Activated naive CD8-positive, alpha-beta T cell treated with anti-CD3 and anti-CD28 coated beads for 36 hours (primary cell): ENCODE measurements around the gene ZNF276. TPM values are rescaled to one million over a fixed set of nuclear protein-coding genes. Genes with fewer than 3 reads are reported as not detected.

Experiments used
- DNase-seq: peaks from one replicate; pipeline ENCODE4 v3.0.0; 2021
- H3K27ac Mint-ChIP-seq: one replicate; pipeline ENCODE4 v1.8.0; 2022; ENCODE audit warnings: mild to moderate bottlenecking, moderate library complexity, mixed read lengths
- H3K27me3 Mint-ChIP-seq: one replicate; pipeline ENCODE4 v1.8.0; 2022; ENCODE audit warnings: mild to moderate bottlenecking, mixed read lengths
- H3K36me3 Mint-ChIP-seq: one replicate; pipeline ENCODE4 v1.8.0; 2021; ENCODE audit warnings: mild to moderate bottlenecking, mixed read lengths
- H3K4me1 Mint-ChIP-seq: one replicate; pipeline ENCODE4 v1.8.0; 2021; ENCODE audit warnings: mixed read lengths
- H3K4me3 Mint-ChIP-seq: one replicate; pipeline ENCODE4 v1.8.0; 2022; ENCODE audit warnings: mild to moderate bottlenecking, moderate library complexity, mixed read lengths
- H3K9me3 Mint-ChIP-seq: one replicate; pipeline ENCODE4 v1.8.0; 2022; ENCODE audit warnings: mixed read lengths
- total RNA-seq, 2 experiments: library from RNA; stranded (reverse); gene quantifications; one replicate each; pipeline ENCODE4 v1.2.3, GENCODE V29; 2021

The ZNF276 gene
- total RNA-seq, 2 experiments from 2014 or later = 24.7 to 24.9 TPM

DNA sequence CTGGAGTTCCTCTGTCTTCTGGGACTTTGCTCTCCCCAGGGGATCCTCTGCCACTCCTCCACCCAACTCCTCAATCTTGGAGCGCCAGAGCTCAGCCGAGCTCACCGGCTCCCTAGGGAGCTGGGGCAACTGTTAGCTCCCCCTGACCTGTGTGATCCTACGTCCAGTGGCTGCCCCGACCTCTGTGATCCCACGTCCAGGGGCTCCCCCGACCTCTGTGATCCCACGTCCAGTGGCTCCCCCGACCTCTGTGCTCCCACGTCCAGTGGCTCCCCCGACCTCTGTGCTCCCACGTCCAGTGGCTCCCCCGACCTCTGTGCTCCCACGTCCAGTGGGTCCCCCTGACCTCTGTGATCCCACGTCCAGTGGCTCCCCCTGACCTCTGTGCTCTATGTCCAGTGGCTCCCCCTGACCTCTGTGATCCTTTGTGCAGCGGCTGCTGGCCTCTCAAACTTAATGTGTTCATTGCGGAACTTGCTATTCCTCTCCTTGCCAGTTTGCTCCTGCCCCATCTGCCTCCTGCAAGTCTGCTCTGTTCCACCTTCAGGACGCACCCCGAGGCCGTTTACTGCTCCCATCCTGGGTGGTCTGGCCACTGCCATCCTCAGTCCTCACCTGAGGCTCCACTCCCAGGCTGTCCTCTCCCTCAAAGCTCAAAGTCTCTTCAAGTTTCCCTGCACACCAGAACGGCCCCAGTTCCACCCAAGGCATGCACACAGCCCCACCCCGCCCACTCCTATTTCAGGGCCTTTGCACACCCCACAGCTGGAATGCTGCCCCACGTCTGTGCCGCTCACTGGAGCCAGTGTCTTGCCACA is 3.4 kb upstream of the ZNF276 start:
- DNase-seq = no peak
- Mint-ChIP-seq H3K4me3 (peak overlapping the region; percentile 10), H3K27ac (no peak overlapping the region), H3K27me3 (no peaks in the 10 kb centered on the region), H3K4me1 (peaks cover 25% of the 10 kb centered on the region), H3K36me3 (peaks cover 41% of the 10 kb centered on the region), H3K9me3 (no peaks in the 10 kb centered on the region)

- H3K9me3 Mint-ChIP-seq = no peaks in the 10 kb centered on the region
- H3K4me3 Mint-ChIP-seq = peak overlapping the region; percentile 78
- H3K27ac Mint-ChIP-seq = peak overlapping the region; percentile 63
- peaks cover 40% of the 10 kb centered on the region for H3K4me1 Mint-ChIP-seq
- DNase-seq = no peak
- no peaks in the 10 kb centered on the region for H3K27me3 Mint-ChIP-seq
- peaks cover 40% of the 10 kb centered on the region for H3K36me3 Mint-ChIP-seq
Observed at GRCh38 chr16:89720551-89720812, 855 bp upstream of the ZNF276 start.

- no peaks in the 10 kb centered on the region for H3K9me3 Mint-ChIP-seq
- H3K4me3 Mint-ChIP-seq = peak overlapping the region; percentile 97
- peaks cover 44% of the 10 kb centered on the region for H3K4me1 Mint-ChIP-seq
- no peaks in the 10 kb centered on the region for H3K27me3 Mint-ChIP-seq
- DNase-seq = peak; percentile 83
- H3K27ac Mint-ChIP-seq = peak overlapping the region; percentile 95
- peaks cover 35% of the 10 kb centered on the region for H3K36me3 Mint-ChIP-seq
Observed at GRCh38 chr16:89721546-89722391, 432 bp downstream of the ZNF276 start.

DNA sequence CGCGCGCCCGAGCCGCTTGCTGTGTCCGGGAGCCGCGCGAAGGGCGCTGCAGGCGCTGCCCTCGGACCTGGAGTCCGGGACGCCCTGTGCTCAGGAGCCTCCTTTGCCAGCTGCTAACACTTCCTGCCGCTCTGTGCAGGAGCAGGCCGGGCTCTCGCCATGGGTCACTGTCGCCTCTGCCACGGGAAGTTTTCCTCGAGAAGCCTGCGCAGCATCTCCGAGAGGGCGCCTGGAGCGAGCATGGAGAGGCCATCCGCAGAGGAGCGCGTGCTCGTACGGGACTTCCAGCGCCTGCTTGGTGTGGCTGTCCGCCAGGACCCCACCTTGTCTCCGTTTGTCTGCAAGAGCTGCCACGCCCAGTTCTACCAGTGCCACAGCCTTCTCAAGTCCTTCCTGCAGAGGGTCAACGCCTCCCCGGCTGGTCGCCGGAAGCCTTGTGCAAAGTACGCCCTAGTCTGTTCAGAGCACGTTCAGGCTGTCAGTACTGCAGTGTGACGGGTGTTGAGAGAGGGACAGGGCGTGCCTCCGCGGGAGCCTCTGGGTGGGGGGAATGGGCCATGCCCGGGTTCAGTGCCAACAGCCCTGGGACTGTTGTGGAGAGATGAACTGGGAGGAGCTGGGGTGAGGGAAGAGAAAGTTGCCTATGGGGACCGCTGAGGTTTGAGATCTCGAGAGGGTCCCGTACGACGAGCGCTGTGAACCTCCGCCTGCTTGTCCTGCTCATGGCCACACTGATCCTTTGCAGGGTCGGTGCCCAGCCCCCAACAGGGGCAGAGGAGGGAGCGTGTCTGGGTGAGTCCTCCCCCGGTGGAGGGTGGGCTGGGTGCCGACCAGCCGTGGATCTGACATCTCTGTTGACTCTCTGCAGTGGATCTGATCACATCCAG is 1.3 kb downstream of the ZNF276 start:
- H3K9me3 Mint-ChIP-seq = no peaks in the 10 kb centered on the region
- peak overlapping the region; percentile 95 for H3K27ac Mint-ChIP-seq
- DNase-seq = peak; percentile 75
- H3K4me1 Mint-ChIP-seq = peaks cover 53% of the 10 kb centered on the region
- H3K4me3 Mint-ChIP-seq = peak overlapping the region; percentile 97
- peaks cover 33% of the 10 kb centered on the region for H3K36me3 Mint-ChIP-seq
- no peaks in the 10 kb centered on the region for H3K27me3 Mint-ChIP-seq

DNA sequence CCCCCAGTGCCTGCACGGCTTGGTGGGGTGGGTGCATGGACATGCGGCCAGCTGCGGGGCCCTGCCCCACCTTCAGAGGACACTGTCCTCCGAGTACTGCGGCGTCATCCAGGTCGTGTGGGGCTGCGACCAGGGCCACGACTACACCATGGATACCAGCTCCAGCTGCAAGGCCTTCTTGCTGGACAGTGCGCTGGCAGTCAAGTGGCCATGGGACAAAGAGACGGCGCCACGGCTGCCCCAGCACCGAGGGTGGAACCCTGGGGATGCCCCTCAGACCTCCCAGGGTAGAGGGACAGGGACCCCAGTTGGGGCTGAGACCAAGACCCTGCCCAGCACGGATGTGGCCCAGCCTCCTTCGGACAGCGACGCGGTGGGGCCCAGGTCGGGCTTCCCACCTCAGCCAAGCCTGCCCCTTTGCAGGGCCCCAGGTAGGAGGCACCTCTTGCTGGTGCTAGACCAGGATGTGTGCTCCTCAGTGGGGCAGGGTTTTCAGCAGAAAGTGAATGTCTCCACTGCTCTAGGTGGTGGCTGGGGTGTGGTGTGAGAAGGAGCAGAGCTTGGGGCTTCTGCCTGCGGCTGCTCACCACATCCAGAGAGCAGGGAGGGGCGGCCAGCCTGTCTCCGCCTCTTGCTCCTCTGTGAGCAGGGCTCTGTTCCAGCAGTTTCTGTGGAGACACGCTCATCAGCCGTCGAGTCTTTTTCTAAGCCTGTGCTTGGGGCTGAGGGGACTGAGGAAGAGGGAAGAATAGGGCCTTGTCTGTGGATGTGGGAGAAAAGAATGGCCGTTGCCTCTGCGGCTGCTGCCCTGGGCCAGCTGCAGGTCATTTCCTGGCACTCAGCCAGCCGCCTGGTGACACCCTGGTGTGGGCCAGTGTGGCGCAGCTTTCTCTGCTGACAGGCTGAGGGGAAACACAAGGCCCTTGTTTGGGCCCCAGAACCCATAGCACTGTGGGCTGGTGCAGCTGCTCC is 2.2 kb downstream of the ZNF276 start:
- H3K4me1 Mint-ChIP-seq = peaks cover 49% of the 10 kb centered on the region
- H3K9me3 Mint-ChIP-seq = no peaks in the 10 kb centered on the region
- H3K27ac Mint-ChIP-seq = peak overlapping the region; percentile 95
- H3K27me3 Mint-ChIP-seq = no peaks in the 10 kb centered on the region
- peak; percentile 86 for DNase-seq
- peaks cover 26% of the 10 kb centered on the region for H3K36me3 Mint-ChIP-seq
- peak overlapping the region; percentile 97 for H3K4me3 Mint-ChIP-seq

- H3K4me1 Mint-ChIP-seq = peaks cover 46% of the 10 kb centered on the region
- peak overlapping the region; percentile 23 for H3K27ac Mint-ChIP-seq
- no peaks in the 10 kb centered on the region for H3K27me3 Mint-ChIP-seq
- peak overlapping the region; percentile 8 for H3K4me3 Mint-ChIP-seq
- peaks cover 34% of the 10 kb centered on the region for H3K36me3 Mint-ChIP-seq
- no peaks in the 10 kb centered on the region for H3K9me3 Mint-ChIP-seq
- DNase-seq = no peak
Observed at GRCh38 chr16:89727406-89728120, 6.2 kb downstream of the ZNF276 start.

- H3K4me3 Mint-ChIP-seq = no peak overlapping the region
- H3K4me1 Mint-ChIP-seq = peaks cover 35% of the 10 kb centered on the region
- no peaks in the 10 kb centered on the region for H3K27me3 Mint-ChIP-seq
- peaks cover 33% of the 10 kb centered on the region for H3K36me3 Mint-ChIP-seq
- H3K27ac Mint-ChIP-seq = no peak overlapping the region
- H3K9me3 Mint-ChIP-seq = no peaks in the 10 kb centered on the region
- DNase-seq = no peak
Observed at GRCh38 chr16:89729293-89729692, 8.0 kb downstream of the ZNF276 start.

DNA sequence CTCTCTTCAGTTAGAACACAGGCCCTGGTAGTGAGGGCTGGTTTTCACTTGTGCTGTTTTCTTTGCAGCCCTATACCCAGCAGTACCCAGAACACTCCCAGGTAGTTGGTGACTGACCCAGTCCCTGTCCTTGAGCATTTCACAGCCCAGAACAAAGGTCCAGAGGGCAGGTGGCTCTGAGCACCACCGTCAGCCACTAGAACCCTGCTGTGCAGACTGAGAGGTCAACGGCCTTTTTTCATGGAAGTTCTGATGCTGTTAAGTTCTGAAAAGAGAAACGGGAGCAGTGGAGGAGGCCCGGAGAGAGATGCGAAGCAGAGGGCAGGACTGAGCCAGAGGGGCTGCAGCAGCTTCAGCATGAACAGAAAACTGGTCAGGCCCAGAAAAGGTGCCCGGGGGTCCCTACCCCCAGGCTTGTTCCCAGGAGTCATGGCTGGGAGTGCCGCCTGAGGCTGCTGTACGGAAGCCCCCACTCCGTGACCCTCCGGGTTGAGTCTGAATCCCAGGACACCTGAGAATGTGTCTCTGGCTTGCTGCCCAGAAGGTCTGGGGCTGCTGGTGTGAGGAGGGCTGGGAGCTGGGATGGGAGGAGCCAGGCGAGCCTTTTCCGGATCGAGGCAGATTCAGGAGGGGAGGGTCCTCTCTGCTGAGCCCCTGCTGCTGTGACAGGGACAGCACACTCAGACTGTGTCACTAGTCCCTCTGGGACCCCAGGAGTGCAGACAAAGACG is 8.7 kb downstream of the ZNF276 start:
- Mint-ChIP-seq H3K27ac (peak overlapping the region; percentile 42), H3K4me3 (no peak overlapping the region), H3K36me3 (peaks cover 36% of the 10 kb centered on the region), H3K9me3 (no peaks in the 10 kb centered on the region), H3K4me1 (peaks cover 34% of the 10 kb centered on the region), H3K27me3 (no peaks in the 10 kb centered on the region)
- DNase-seq = no peak

GRCh38 chr16:89730610-89731234 is 9.4 kb downstream of the ZNF276 start:
- Mint-ChIP-seq H3K27ac (no peak overlapping the region), H3K4me1 (peaks cover 36% of the 10 kb centered on the region), H3K27me3 (no peaks in the 10 kb centered on the region), H3K4me3 (no peak overlapping the region), H3K36me3 (peaks cover 41% of the 10 kb centered on the region), H3K9me3 (no peaks in the 10 kb centered on the region)
- DNase-seq = no peak

DNA sequence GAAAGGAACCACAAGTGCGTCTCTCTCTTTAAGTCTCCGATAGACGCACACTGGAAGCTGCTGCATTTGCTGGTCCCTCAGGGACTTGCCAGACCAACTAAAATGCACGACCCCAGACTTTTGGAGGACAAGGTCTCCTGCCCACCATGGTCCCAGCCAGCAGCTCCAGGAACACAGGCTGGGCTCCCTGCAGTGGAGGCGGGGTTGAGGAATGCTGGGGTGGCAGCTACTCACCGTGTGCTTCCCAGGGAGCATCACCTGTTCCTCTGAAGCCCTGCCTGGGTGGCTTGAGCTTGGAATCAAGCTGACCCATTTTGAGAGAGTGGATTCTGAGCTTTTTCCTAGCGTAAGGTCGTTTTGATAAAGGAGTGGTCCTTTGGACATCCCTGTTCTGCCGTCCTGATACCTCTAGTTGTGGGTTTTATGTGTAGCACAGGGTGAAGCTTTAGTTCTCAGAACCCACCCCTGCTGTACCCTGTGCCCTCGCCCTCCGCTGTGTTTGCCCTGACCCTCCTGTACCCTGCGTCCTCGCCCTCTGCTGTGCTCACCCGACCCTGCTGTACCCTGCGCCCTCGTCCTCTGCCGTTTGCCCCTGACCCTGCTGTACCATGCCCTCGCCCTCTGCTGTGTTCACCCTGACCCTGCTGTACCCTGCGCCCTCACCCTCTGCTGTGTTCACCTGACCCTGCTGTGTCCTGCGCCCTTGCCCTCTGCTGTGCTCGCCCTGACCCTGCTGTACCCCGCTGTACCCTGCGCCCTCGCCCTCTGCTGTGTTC is 11.0 kb downstream of the ZNF276 start:
- Mint-ChIP-seq H3K9me3 (no peaks in the 10 kb centered on the region), H3K36me3 (peaks cover 44% of the 10 kb centered on the region), H3K27ac (peak overlapping the region; percentile 80), H3K27me3 (no peaks in the 10 kb centered on the region), H3K4me3 (no peak overlapping the region), H3K4me1 (peaks cover 33% of the 10 kb centered on the region)
- no peak for DNase-seq

DNA sequence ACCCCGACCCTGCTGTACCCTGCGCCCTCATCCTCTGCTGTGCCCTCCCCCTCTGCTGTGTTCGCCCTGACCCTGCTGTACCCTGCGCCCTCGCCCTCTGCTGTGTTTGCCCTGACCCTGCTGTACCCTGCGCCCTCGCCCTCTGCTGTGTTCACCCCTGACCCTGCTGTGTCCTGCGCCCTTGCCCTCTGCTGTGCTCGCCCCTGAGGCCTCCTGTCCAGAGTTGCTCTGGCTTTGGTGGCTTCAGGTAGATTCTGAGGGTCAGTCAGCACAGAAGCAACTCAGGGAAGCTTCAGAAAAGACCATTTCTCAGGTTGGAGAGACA is 11.5 kb downstream of the ZNF276 start:
- H3K27ac Mint-ChIP-seq = peak overlapping the region; percentile 80

DNA sequence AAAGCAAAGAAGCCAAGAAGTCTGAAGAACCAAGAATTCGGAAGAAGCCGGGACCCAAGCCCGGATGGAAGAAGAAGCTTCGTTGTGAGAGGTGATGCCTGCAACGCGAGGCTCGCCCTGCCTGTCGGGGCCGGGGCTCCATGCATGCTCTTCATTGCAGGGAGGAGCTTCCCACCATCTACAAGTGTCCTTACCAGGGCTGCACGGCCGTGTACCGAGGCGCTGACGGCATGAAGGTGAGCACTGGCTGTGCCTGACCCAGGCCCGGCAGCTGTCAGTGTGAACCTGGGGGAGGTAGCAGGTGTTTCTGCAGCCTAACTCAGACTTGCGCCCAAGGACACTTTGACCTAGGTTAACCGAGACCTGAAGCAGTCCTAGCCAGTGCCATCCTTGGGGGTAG is 12.0 kb downstream of the ZNF276 start:
- no peak overlapping the region for H3K27ac Mint-ChIP-seq
- DNase-seq = no peak

More for the DNA sequence above, 11.5 kb downstream of the ZNF276 start:
- no peaks in the 10 kb centered on the region for H3K9me3 Mint-ChIP-seq
- no peaks in the 10 kb centered on the region for H3K27me3 Mint-ChIP-seq
- H3K4me1 Mint-ChIP-seq = peaks cover 34% of the 10 kb centered on the region
- H3K36me3 Mint-ChIP-seq = peaks cover 49% of the 10 kb centered on the region
- no peak overlapping the region for H3K4me3 Mint-ChIP-seq
- DNase-seq = no peak

More for the DNA sequence above, 12.0 kb downstream of the ZNF276 start:
- Mint-ChIP-seq H3K36me3 (peaks cover 51% of the 10 kb centered on the region), H3K4me3 (no peak overlapping the region), H3K9me3 (no peaks in the 10 kb centered on the region), H3K4me1 (peaks cover 36% of the 10 kb centered on the region), H3K27me3 (no peaks in the 10 kb centered on the region)
